WTC11 (cell line): ENCODE data around the gene LENEP. TPM values are rescaled to one million over a fixed set of nuclear protein-coding genes. Genes with fewer than 3 reads are reported as not detected.

Source experiments
- ATAC-seq: fragments of 200-7000 bp; cut with Tn5 transposase; 2 replicates; pipeline ENCODE4 v1.10.0; 2021; ENCODE audit warnings: mild to moderate bottlenecking, moderate library complexity
- CTCF ChIA-PET: fragments of 300-600 bp; sonication (Branson Sonifier 250); formaldehyde crosslinking; loops from one replicate; lab custom pipeline; 2021; ENCODE audit warnings: antibody characterized with exemption; lab: Charles Lee
- POLR2A ChIA-PET: fragments of 350-600 bp; sonication (Branson Sonifier 250); formaldehyde crosslinking; loops from one replicate; lab custom pipeline; 2021; ENCODE audit warnings: antibody characterized with exemption; lab: Charles Lee
- DNase-seq: peaks from one replicate; pipeline ENCODE4 v3.0.0; 2021; ENCODE audit warnings: low spot score
- H3K27ac Mint-ChIP-seq: 2 replicates; pipeline ENCODE4 v1.8.0; 2021; ENCODE audit warnings: mixed read lengths
- H3K27me3 Mint-ChIP-seq: 2 replicates; pipeline ENCODE4 v1.8.0; 2021; ENCODE audit warnings: low read depth, mild to moderate bottlenecking, moderate library complexity, mixed read lengths
- H3K36me3 Mint-ChIP-seq: 2 replicates; pipeline ENCODE4 v1.8.0; 2021; ENCODE audit warnings: mixed read lengths
- H3K4me1 Mint-ChIP-seq: 2 replicates; pipeline ENCODE4 v1.8.0; 2022; ENCODE audit warnings: mixed read lengths
- H3K4me3 Mint-ChIP-seq: 2 replicates; pipeline ENCODE4 v1.8.0; 2021; ENCODE audit warnings: mild to moderate bottlenecking, moderate library complexity, mixed read lengths
- H3K9me3 Mint-ChIP-seq: 2 replicates; pipeline ENCODE4 v1.8.0; 2021; ENCODE audit warnings: mixed read lengths
- CBFB ChIP-seq: sonication (generic); formaldehyde crosslinking; IDR thresholded peaks from 2 replicates; pipeline ENCODE4 v1.8.1; 2022; ENCODE audit warnings: mild to moderate bottlenecking, low read depth, missing genetic modification reagents
- CTCF ChIP-seq: fragments of 200-600 bp; IDR thresholded peaks from 2 replicates; pipeline ENCODE4 v1.8.0; 2022; ENCODE audit warnings: antibody characterized with exemption
- EMX1 ChIP-seq: fragments of 250-450 bp; sonication (Bioruptor Pico); IDR thresholded peaks from 2 replicates; pipeline ENCODE4 v1.8.0; 2021; ENCODE audit warnings: mild to moderate bottlenecking
- FOXK1 ChIP-seq: sonication (generic); formaldehyde crosslinking; IDR thresholded peaks from 2 replicates; pipeline ENCODE4 v1.8.0; 2022; ENCODE audit warnings: mild to moderate bottlenecking, moderate library complexity, missing genetic modification reagents
- GTF2I ChIP-seq: fragments of 250-450 bp; sonication (Bioruptor Pico); conservative IDR thresholded peaks from 2 replicates; pipeline ENCODE4 v1.4.0; 2021; ENCODE audit warnings: mild to moderate bottlenecking
- KAT7 ChIP-seq: sonication (generic); formaldehyde crosslinking; IDR thresholded peaks from 2 replicates; pipeline ENCODE4 v1.8.1; 2023; ENCODE audit warnings: missing genetic modification reagents, mild to moderate bottlenecking, borderline replicate concordance
- MXD4 ChIP-seq: fragments of 250-450 bp; sonication (Bioruptor Pico); IDR thresholded peaks from 2 replicates; pipeline ENCODE4 v1.8.0; 2021; ENCODE audit warnings: mild to moderate bottlenecking, moderate library complexity, borderline replicate concordance
- MYBL2 ChIP-seq: sonication (generic); formaldehyde crosslinking; IDR thresholded peaks from 2 replicates; pipeline ENCODE4 v1.8.1; 2023; ENCODE audit warnings: mild to moderate bottlenecking, moderate library complexity, missing genetic modification reagents
- NR3C1 ChIP-seq: sonication (generic); formaldehyde crosslinking; conservative IDR thresholded peaks from 2 replicates; pipeline ENCODE4 v1.8.1; 2023; ENCODE audit warnings: low read depth, mild to moderate bottlenecking, missing genetic modification reagents
- OVOL2 ChIP-seq: fragments of 250-450 bp; sonication (Bioruptor Pico); IDR thresholded peaks from 2 replicates; pipeline ENCODE4 v1.9.0; 2021; ENCODE audit warnings: mild to moderate bottlenecking, borderline replicate concordance
- TCF7 ChIP-seq: sonication (generic); formaldehyde crosslinking; IDR thresholded peaks from 2 replicates; pipeline ENCODE4 v1.8.0; 2022; ENCODE audit warnings: mild to moderate bottlenecking, low read depth, missing genetic modification reagents, moderate library complexity
- ZBTB21 ChIP-seq: sonication (generic); formaldehyde crosslinking; IDR thresholded peaks from 2 replicates; pipeline ENCODE4 v1.8.1; 2023; ENCODE audit warnings: mild to moderate bottlenecking, missing genetic modification reagents, borderline replicate concordance
- ZNF532 ChIP-seq: fragments of 250-450 bp; sonication (Bioruptor Pico); IDR thresholded peaks from 2 replicates; pipeline ENCODE4 v1.9.0; 2021; ENCODE audit warnings: mild to moderate bottlenecking, borderline replicate concordance
- ZNF671 ChIP-seq: fragments of 250-450 bp; sonication (Bioruptor Pico); IDR thresholded peaks from 2 replicates; pipeline ENCODE4 v1.8.0; 2021; ENCODE audit warnings: mild to moderate bottlenecking
- total RNA-seq: library from RNA; stranded (reverse); gene quantifications from 3 replicates; pipeline ENCODE4 v1.2.3, GENCODE V29; 2021
- TF ChIP-seq, protein P1 (sequence below): sonication (generic); formaldehyde crosslinking; IDR thresholded peaks from 2 replicates; pipeline ENCODE4 v1.8.1; 2022; ENCODE audit warnings: mild to moderate bottlenecking, missing genetic modification reagents, moderate library complexity, borderline replicate concordance
- TF ChIP-seq, protein P2 (sequence below): sonication (generic); formaldehyde crosslinking; IDR thresholded peaks from 2 replicates; pipeline ENCODE4 v1.8.1; 2022; ENCODE audit warnings: low read depth, mild to moderate bottlenecking, moderate library complexity, missing genetic modification reagents, borderline replicate concordance
- TF ChIP-seq, protein P3 (sequence below): sonication (generic); formaldehyde crosslinking; IDR thresholded peaks from 2 replicates; pipeline ENCODE4 v1.8.1; 2023; ENCODE audit warnings: mild to moderate bottlenecking, missing genetic modification reagents
- TF ChIP-seq, protein P4 (sequence below): sonication (generic); formaldehyde crosslinking; IDR thresholded peaks from 2 replicates; pipeline ENCODE4 v1.8.1; 2023; ENCODE audit warnings: mild to moderate bottlenecking, missing genetic modification reagents, borderline replicate concordance

The LENEP gene
- total RNA-seq, 1 experiment from 2014 or later, result 1.2 TPM

- Mint-ChIP-seq H3K36me3 (peaks cover 24% of the 10 kb centered on the region), H3K4me3 (peak overlapping the region; percentile 37), H3K27me3 (no peaks in the 10 kb centered on the region), H3K9me3 (no peaks in the 10 kb centered on the region), H3K27ac (no peak overlapping the region), H3K4me1 (peaks cover 55% of the 10 kb centered on the region)
- TF ChIP-seq, protein P1, sequence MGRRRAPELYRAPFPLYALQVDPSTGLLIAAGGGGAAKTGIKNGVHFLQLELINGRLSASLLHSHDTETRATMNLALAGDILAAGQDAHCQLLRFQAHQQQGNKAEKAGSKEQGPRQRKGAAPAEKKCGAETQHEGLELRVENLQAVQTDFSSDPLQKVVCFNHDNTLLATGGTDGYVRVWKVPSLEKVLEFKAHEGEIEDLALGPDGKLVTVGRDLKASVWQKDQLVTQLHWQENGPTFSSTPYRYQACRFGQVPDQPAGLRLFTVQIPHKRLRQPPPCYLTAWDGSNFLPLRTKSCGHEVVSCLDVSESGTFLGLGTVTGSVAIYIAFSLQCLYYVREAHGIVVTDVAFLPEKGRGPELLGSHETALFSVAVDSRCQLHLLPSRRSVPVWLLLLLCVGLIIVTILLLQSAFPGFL (CRISPR knock-in tag), result no peak
- TF ChIP-seq OVOL2 (CRISPR knock-in tag) (no peak), ZNF671 (CRISPR knock-in tag) (no peak), CBFB (CRISPR knock-in tag) (no peak), CTCF (no peak), EMX1 (CRISPR knock-in tag) (no peak)
- no peak for ATAC-seq
- ChIA-PET CTCF (interaction anchor here (1.2 to 4.1 kb wide), 2 partner anchors 40 to 58 kb away, joined by 3 to 25 read pairs; no protein-coding TSS in a partner anchor), POLR2A (interaction anchor here (4.6 kb wide), 1 partner anchor 12 kb away, joined by 66 read pairs; the partner anchor contains the start of genes CKS1B and SHC1)
- no peak for DNase-seq
These were observed 34.0 kb upstream of the LENEP start for GRCh38 chr1:154959426-154959780.

- Mint-ChIP-seq H3K4me1 (peaks cover 43% of the 10 kb centered on the region), H3K4me3 (peak overlapping the region; percentile 93), H3K27ac (peak overlapping the region; percentile 84; the same call in 1 of the 2 replicates), H3K27me3 (no peaks in the 10 kb centered on the region), H3K36me3 (peaks cover 34% of the 10 kb centered on the region), H3K9me3 (no peaks in the 10 kb centered on the region)
- ChIA-PET CTCF (interaction anchor here (0.7 to 4.1 kb wide), 11 partner anchors 11 to 212 kb away, joined by 3 to 33 read pairs (median 7); partner anchors contain the start of genes FLAD1, KRTCAP2, LENEP and SHC1), POLR2A (interaction anchor here (1.7 to 3.2 kb wide), 5 partner anchors 10 to 39 kb away, joined by 6 to 26 read pairs (median 10); partner anchors contain the start of genes FLAD1 and SHC1)
- no peak for ATAC-seq
- no peak for DNase-seq
- no peak for TF ChIP-seq KAT7 (CRISPR knock-in tag)
- TF ChIP-seq, protein P2, sequence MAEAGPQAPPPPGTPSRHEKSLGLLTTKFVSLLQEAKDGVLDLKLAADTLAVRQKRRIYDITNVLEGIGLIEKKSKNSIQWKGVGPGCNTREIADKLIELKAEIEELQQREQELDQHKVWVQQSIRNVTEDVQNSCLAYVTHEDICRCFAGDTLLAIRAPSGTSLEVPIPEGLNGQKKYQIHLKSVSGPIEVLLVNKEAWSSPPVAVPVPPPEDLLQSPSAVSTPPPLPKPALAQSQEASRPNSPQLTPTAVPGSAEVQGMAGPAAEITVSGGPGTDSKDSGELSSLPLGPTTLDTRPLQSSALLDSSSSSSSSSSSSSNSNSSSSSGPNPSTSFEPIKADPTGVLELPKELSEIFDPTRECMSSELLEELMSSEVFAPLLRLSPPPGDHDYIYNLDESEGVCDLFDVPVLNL (CRISPR knock-in tag), result no peak
- TF ChIP-seq, protein P3, sequence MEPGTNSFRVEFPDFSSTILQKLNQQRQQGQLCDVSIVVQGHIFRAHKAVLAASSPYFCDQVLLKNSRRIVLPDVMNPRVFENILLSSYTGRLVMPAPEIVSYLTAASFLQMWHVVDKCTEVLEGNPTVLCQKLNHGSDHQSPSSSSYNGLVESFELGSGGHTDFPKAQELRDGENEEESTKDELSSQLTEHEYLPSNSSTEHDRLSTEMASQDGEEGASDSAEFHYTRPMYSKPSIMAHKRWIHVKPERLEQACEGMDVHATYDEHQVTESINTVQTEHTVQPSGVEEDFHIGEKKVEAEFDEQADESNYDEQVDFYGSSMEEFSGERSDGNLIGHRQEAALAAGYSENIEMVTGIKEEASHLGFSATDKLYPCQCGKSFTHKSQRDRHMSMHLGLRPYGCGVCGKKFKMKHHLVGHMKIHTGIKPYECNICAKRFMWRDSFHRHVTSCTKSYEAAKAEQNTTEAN, result no peak
- TF ChIP-seq, protein P4, sequence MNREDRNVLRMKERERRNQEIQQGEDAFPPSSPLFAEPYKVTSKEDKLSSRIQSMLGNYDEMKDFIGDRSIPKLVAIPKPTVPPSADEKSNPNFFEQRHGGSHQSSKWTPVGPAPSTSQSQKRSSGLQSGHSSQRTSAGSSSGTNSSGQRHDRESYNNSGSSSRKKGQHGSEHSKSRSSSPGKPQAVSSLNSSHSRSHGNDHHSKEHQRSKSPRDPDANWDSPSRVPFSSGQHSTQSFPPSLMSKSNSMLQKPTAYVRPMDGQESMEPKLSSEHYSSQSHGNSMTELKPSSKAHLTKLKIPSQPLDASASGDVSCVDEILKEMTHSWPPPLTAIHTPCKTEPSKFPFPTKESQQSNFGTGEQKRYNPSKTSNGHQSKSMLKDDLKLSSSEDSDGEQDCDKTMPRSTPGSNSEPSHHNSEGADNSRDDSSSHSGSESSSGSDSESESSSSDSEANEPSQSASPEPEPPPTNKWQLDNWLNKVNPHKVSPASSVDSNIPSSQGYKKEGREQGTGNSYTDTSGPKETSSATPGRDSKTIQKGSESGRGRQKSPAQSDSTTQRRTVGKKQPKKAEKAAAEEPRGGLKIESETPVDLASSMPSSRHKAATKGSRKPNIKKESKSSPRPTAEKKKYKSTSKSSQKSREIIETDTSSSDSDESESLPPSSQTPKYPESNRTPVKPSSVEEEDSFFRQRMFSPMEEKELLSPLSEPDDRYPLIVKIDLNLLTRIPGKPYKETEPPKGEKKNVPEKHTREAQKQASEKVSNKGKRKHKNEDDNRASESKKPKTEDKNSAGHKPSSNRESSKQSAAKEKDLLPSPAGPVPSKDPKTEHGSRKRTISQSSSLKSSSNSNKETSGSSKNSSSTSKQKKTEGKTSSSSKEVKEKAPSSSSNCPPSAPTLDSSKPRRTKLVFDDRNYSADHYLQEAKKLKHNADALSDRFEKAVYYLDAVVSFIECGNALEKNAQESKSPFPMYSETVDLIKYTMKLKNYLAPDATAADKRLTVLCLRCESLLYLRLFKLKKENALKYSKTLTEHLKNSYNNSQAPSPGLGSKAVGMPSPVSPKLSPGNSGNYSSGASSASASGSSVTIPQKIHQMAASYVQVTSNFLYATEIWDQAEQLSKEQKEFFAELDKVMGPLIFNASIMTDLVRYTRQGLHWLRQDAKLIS (CRISPR knock-in tag), result no peak
- no peak for TF ChIP-seq MXD4
- no peak for TF ChIP-seq ZNF532 (CRISPR knock-in tag)
- TF ChIP-seq MYBL2 (CRISPR knock-in tag), result no peak
- no peak for TF ChIP-seq FOXK1 (CRISPR knock-in tag)
- TF ChIP-seq GTF2I (CRISPR knock-in tag), result no peak
- TF ChIP-seq ZBTB21 (CRISPR knock-in tag), result no peak
- no peak for TF ChIP-seq TCF7 (CRISPR knock-in tag)
- TF ChIP-seq NR3C1 (CRISPR knock-in tag), result no peak
- TF ChIP-seq, protein P1 (CRISPR knock-in tag), result no peak
These were observed 32.8 kb upstream of the LENEP start for GRCh38 chr1:154960446-154961136.
